ENCODE measurements around the gene ZNF587B. TPM values are rescaled to one million over a fixed set of nuclear protein-coding genes. Genes with fewer than 3 reads are reported as not detected.
"Not testable (repeated sequence)": the region's sequence is repeated elsewhere in the genome, so short reads cannot be mapped to it uniquely, and the experiment has no call there.

Gene ZNF587B
- total and polyA plus RNA-seq, 2 donors, result 9.1 to 12.4 TPM

DNA sequence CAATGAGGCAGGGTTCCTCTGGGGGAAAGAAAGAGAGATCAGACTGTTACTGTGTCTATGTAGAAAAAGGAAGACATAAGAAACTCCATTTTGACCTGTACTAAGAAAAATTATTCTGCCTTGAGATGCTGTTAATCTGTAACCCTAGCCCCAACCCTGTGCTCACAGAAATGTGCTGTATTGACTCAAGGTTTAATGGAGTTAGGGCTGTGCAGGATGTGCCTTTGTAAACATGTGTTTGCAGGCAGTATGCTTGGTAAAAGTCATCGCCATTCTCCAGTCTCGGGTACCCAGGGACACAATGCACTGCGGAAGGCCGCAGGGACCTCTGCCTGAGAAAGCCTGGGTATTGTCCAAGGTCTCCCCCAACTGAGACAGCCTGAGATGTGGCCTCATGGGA is 6.5 kb upstream of the ZNF587B start:
- not testable (repeated sequence) for H3K27ac ChIP-seq (ENCODE audit: low read depth in 1 of 2, low read length in 1 of 2); H3K4me1 ChIP-seq (ENCODE audit: control insufficient read depth in 2 of 2, insufficient read depth in 2 of 2, low read length in 2 of 2); H3K36me3 ChIP-seq (ENCODE audit: control insufficient read depth in 2 of 2, insufficient read depth in 2 of 2, low read length in 1 of 2); H3K9me3 ChIP-seq (ENCODE audit: control insufficient read depth in 2 of 2, insufficient read depth in 1 of 2, low read length in 1 of 2); H3K27me3 ChIP-seq (ENCODE audit: control insufficient read depth in 2 of 2, insufficient read depth in 1 of 2, low read length in 1 of 2); DNase-seq (ENCODE audit: low read depth in 6 of 9, low spot score in 9 of 9); H3K4me3 ChIP-seq (ENCODE audit: low read length in 2 of 2)
- WGBS, result 98% methylated on average over 4 of the region's 4 CpGs

- Histone ChIP-seq H3K27me3 (ENCODE audit: control insufficient read depth in 2 of 2, insufficient read depth in 1 of 2, low read length in 1 of 2) (no peaks in the 10 kb centered on the region), H3K4me3 (ENCODE audit: low read length in 2 of 2) (no peak overlapping the region), H3K36me3 (ENCODE audit: control insufficient read depth in 2 of 2, insufficient read depth in 2 of 2, low read length in 1 of 2) (no peaks in the 10 kb centered on the region), H3K9me3 (ENCODE audit: control insufficient read depth in 2 of 2, insufficient read depth in 1 of 2, low read length in 1 of 2) (no peaks in the 10 kb centered on the region), H3K4me1 (ENCODE audit: control insufficient read depth in 2 of 2, insufficient read depth in 2 of 2, low read length in 2 of 2) (peaks cover 0 to 4% of the 10 kb centered on the region in 2 donors), H3K27ac (ENCODE audit: low read depth in 1 of 2, low read length in 1 of 2) (no peak overlapping the region)
- DNase-seq (ENCODE audit: low read depth in 6 of 9, low spot score in 9 of 9), result no peak
- WGBS, result 96% methylated on average over 6 of the region's 6 CpGs
Observed at GRCh38 chr19:57825511-57825910, 4.6 kb upstream of the ZNF587B start.

GRCh38 chr19:57829316-57829715 is 783 bp upstream of the ZNF587B start:
- no peak overlapping the region for H3K4me3 ChIP-seq (ENCODE audit: low read length in 2 of 2)
- 97% methylated on average over 5 of the region's 5 CpGs for WGBS
- DNase-seq (ENCODE audit: low read depth in 6 of 9, low spot score in 9 of 9), result no peak
- no peaks in the 10 kb centered on the region for H3K4me1 ChIP-seq (ENCODE audit: control insufficient read depth in 2 of 2, insufficient read depth in 2 of 2, low read length in 2 of 2)
- H3K36me3 ChIP-seq (ENCODE audit: control insufficient read depth in 2 of 2, insufficient read depth in 2 of 2, low read length in 1 of 2), result no peaks in the 10 kb centered on the region
- no peaks in the 10 kb centered on the region for H3K27me3 ChIP-seq (ENCODE audit: control insufficient read depth in 2 of 2, insufficient read depth in 1 of 2, low read length in 1 of 2)
- H3K27ac ChIP-seq (ENCODE audit: low read depth in 1 of 2, low read length in 1 of 2), result no peak overlapping the region
- H3K9me3 ChIP-seq (ENCODE audit: control insufficient read depth in 2 of 2, insufficient read depth in 1 of 2, low read length in 1 of 2), result no peaks in the 10 kb centered on the region

- not testable (repeated sequence) for H3K27ac ChIP-seq (ENCODE audit: low read depth in 1 of 2, low read length in 1 of 2)
- 99% methylated on average over 5 of the region's 5 CpGs for WGBS
Observed at GRCh38 chr19:57836991-57837390, 6.9 kb downstream of the ZNF587B start.

DNA sequence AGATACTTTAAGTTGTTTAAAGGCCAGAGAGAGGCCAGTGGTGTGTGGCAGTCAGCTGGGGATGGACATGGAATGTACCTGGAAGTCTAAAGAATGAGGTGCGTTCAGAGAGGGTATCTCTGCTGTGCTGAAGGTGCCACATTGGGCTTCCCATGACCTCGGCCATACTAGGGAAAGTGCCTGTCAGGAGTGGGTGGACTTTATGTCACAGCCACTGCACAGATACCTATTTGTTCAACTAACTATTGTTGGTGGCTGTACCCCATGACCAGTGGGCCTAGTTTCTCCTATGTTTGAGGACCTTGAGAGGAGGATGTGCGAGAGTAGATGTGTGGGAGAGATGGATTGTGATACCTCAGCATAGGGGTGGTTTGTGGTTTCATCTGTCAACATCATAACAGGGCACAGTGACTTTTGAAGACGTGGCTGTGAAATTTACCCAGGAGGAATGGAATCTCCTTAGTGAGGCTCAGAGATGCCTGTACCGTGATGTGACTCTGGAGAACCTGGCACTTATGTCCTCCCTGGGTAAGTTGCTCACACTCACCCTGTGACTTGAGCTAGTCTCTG is 8.6 kb downstream of the ZNF587B start:
- not testable (repeated sequence) for H3K4me3 ChIP-seq (ENCODE audit: low read length in 2 of 2); H3K27ac ChIP-seq (ENCODE audit: low read depth in 1 of 2, low read length in 1 of 2); H3K4me1 ChIP-seq (ENCODE audit: control insufficient read depth in 2 of 2, insufficient read depth in 2 of 2, low read length in 2 of 2); H3K27me3 ChIP-seq (ENCODE audit: control insufficient read depth in 2 of 2, insufficient read depth in 1 of 2, low read length in 1 of 2); H3K9me3 ChIP-seq (ENCODE audit: control insufficient read depth in 2 of 2, insufficient read depth in 1 of 2, low read length in 1 of 2); DNase-seq (ENCODE audit: low read depth in 6 of 9, low spot score in 9 of 9)
- 83% methylated on average over 5 of the region's 5 CpGs for WGBS
- peaks cover 6 to 20% of the 10 kb centered on the region in 2 donors for H3K36me3 ChIP-seq (ENCODE audit: control insufficient read depth in 2 of 2, insufficient read depth in 2 of 2, low read length in 1 of 2)

More at GRCh38 chr19:57836991-57837390, 6.9 kb downstream of the ZNF587B start:
- H3K4me3 ChIP-seq (ENCODE audit: low read length in 2 of 2); H3K9me3 ChIP-seq (ENCODE audit: control insufficient read depth in 2 of 2, insufficient read depth in 1 of 2, low read length in 1 of 2); H3K27me3 ChIP-seq (ENCODE audit: control insufficient read depth in 2 of 2, insufficient read depth in 1 of 2, low read length in 1 of 2); DNase-seq (ENCODE audit: low read depth in 6 of 9, low spot score in 9 of 9); H3K4me1 ChIP-seq (ENCODE audit: control insufficient read depth in 2 of 2, insufficient read depth in 2 of 2, low read length in 2 of 2); H3K36me3 ChIP-seq (ENCODE audit: control insufficient read depth in 2 of 2, insufficient read depth in 2 of 2, low read length in 1 of 2): not testable (repeated sequence)

DNA sequence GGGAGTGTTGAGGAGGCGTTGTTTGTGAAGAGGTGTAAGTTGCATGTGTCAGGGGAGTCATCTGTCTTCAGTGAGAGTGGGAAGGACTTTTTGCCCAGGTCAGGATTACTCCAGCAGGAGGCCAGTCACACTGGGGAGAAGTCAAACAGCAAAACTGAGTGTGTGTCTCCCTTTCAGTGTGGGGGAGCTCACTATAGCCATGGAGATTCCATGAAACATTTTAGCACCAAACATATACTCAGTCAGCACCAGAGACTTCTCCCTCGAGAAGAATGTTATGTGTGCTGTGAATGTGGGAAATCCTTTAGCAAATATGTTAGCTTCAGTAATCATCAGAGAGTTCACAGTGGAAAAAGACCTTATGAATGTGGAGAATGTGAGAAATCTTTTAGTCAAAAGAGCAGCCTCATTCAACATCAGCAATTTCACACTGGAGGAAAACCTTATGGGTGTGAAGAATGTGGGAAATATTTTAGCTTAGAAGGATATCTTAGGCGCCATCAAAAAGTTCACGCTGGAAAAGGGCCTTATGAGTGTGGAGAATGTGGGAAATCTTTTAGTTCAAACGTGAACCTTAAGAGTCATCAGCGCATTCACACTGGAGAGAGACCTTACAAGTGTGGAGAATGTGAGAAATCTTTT is 11.1 kb downstream of the ZNF587B start:
- no peak overlapping the region for H3K27ac ChIP-seq (ENCODE audit: low read depth in 1 of 2, low read length in 1 of 2)
- no peak overlapping the region for H3K4me3 ChIP-seq (ENCODE audit: low read length in 2 of 2)
- 87% methylated on average over 6 of the region's 6 CpGs for WGBS
- no peak for DNase-seq (ENCODE audit: low read depth in 6 of 9, low spot score in 9 of 9)
- H3K4me1 ChIP-seq (ENCODE audit: control insufficient read depth in 2 of 2, insufficient read depth in 2 of 2, low read length in 2 of 2), result no peaks in the 10 kb centered on the region
- no peaks in the 10 kb centered on the region for H3K9me3 ChIP-seq (ENCODE audit: control insufficient read depth in 2 of 2, insufficient read depth in 1 of 2, low read length in 1 of 2)
- H3K27me3 ChIP-seq (ENCODE audit: control insufficient read depth in 2 of 2, insufficient read depth in 1 of 2, low read length in 1 of 2), result no peaks in the 10 kb centered on the region
- H3K36me3 ChIP-seq (ENCODE audit: control insufficient read depth in 2 of 2, insufficient read depth in 2 of 2, low read length in 1 of 2), result peaks cover 6 to 23% of the 10 kb centered on the region in 2 donors

- not testable (repeated sequence) for H3K27ac ChIP-seq (ENCODE audit: low read depth in 1 of 2, low read length in 1 of 2); DNase-seq (ENCODE audit: low read depth in 6 of 9, low spot score in 9 of 9); H3K27me3 ChIP-seq (ENCODE audit: control insufficient read depth in 2 of 2, insufficient read depth in 1 of 2, low read length in 1 of 2)
Observed at GRCh38 chr19:57847164-57847563, 17.1 kb downstream of the ZNF587B start.

GRCh38 chr19:57849162-57849665 is 19.1 kb downstream of the ZNF587B start:
- H3K27ac ChIP-seq (ENCODE audit: low read depth in 1 of 2, low read length in 1 of 2); H3K4me3 ChIP-seq (ENCODE audit: low read length in 2 of 2); H3K36me3 ChIP-seq (ENCODE audit: control insufficient read depth in 2 of 2, insufficient read depth in 2 of 2, low read length in 1 of 2); DNase-seq (ENCODE audit: low read depth in 6 of 9, low spot score in 9 of 9); H3K9me3 ChIP-seq (ENCODE audit: control insufficient read depth in 2 of 2, insufficient read depth in 1 of 2, low read length in 1 of 2); H3K27me3 ChIP-seq (ENCODE audit: control insufficient read depth in 2 of 2, insufficient read depth in 1 of 2, low read length in 1 of 2): not testable (repeated sequence)
- H3K4me1 ChIP-seq (ENCODE audit: control insufficient read depth in 2 of 2, insufficient read depth in 2 of 2, low read length in 2 of 2), result peaks cover 8 to 14% of the 10 kb centered on the region in 2 donors
- 97% methylated on average over 2 of the region's 2 CpGs for WGBS

More at GRCh38 chr19:57847164-57847563, 17.1 kb downstream of the ZNF587B start:
- Histone ChIP-seq H3K4me1 (ENCODE audit: control insufficient read depth in 2 of 2, insufficient read depth in 2 of 2, low read length in 2 of 2) (peaks cover 8 to 14% of the 10 kb centered on the region in 2 donors), H3K36me3 (ENCODE audit: control insufficient read depth in 2 of 2, insufficient read depth in 2 of 2, low read length in 1 of 2) (peaks cover under 1 to 12% of the 10 kb centered on the region in 2 donors)
- not testable (repeated sequence) for H3K4me3 ChIP-seq (ENCODE audit: low read length in 2 of 2); H3K9me3 ChIP-seq (ENCODE audit: control insufficient read depth in 2 of 2, insufficient read depth in 1 of 2, low read length in 1 of 2)
- WGBS, result 84% methylated on average over 3 of the region's 3 CpGs

GRCh38 chr19:57849666-57850473 is 19.8 kb downstream of the ZNF587B start, which contains the start of gene ZNF587:
Gene ZNF587 (plus strand): TSS chr19:57849859. CDS start chr19:57850039, 180 bp downstream.
- H3K27me3 ChIP-seq (ENCODE audit: control insufficient read depth in 2 of 2, insufficient read depth in 1 of 2, low read length in 1 of 2), result not testable (repeated sequence)
- under 1% methylated on average over 42 of the region's 42 CpGs for WGBS

More at GRCh38 chr19:57849666-57850473, 19.8 kb downstream of the ZNF587B start, which contains the start of gene ZNF587:
- peak within 1 kb of the TSS; percentile 76 to 79 for H3K27ac ChIP-seq (ENCODE audit: low read depth in 1 of 2, low read length in 1 of 2)
- peaks cover 8 to 14% of the 10 kb centered on the region in 2 donors for H3K4me1 ChIP-seq (ENCODE audit: control insufficient read depth in 2 of 2, insufficient read depth in 2 of 2, low read length in 2 of 2)
- peak; percentile 56 to 92 (median 81) for DNase-seq (ENCODE audit: low read depth in 6 of 9, low spot score in 9 of 9)
- peak within 1 kb of the TSS; percentile 67 to 73 for H3K4me3 ChIP-seq (ENCODE audit: low read length in 2 of 2)
- H3K9me3 ChIP-seq (ENCODE audit: control insufficient read depth in 2 of 2, insufficient read depth in 1 of 2, low read length in 1 of 2); H3K36me3 ChIP-seq (ENCODE audit: control insufficient read depth in 2 of 2, insufficient read depth in 2 of 2, low read length in 1 of 2): not testable (repeated sequence)

Measured in thymus (tissue), 11 donors.